ENCODE results near the gene IRF2BP1. TPM values are rescaled to one million over a fixed set of nuclear protein-coding genes. Genes with fewer than 3 reads are reported as not detected.

IRF2BP1 gene
- total RNA-seq, 2 experiments from 2014 or later: 16.9 to 17.6 TPM

GRCh38 chr19:45863335-45863839 lies 22.6 kb downstream of the IRF2BP1 start:
- CTCF ChIA-PET: interaction anchor here (0.5 to 3.0 kb wide), 17 partner anchors 17 to 533 kb away, joined by 3 to 30 read pairs (median 5); partner anchors contain the start of genes FBXO46, IRF2BP1, MYPOP and QPCTL
- no peak for DNase-seq
- peaks cover 29% of the 10 kb centered on the region for H3K27me3 Mint-ChIP-seq

DNA sequence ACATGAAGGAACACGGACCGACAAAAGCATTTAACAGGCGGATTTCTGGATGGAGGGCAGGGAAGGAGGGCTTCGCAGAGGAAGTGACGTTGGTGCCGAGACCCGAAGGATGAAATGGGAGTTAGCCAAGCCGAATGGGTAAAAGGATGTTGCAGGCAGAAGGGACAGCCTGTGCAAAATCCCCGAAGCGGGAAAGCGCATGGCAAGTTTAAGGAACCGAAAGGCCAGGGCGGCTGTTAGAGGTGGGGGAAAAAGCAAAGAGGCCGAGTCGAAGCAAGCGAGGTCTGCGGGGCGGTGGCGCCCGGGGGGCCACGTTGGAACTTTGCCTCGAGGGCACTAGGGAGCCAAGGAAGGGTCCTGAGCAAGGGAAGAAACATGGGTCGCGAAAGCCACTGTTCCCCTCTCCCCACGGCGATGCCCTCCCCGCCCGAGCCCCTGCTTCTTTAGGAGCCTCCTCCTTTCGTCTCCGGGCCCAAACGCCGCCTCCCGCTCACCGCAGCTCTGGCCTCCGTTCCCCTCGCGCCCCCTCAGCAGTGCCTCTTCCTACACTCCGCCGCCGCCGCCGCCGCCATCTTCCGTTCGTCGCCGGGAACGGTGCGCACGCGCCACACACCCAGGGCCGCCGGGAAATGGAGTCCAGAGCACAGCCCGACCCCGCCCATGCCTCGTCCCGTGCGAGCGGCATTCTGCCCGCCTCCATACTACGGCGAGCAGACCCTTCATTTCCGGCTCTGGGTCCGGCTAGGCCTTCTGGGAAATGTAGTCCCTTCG lies 23.2 kb downstream of the IRF2BP1 start, which contains the start of gene SYMPK:
TSS of gene SYMPK (minus strand) at position 584 of the 771 bp plus-strand sequence. CDS start 8,652 bp downstream, outside the sequence.
- POLR2A ChIA-PET: interaction anchor here (0.6 to 3.0 kb wide), 14 partner anchors 20 to 738 kb away, joined by 3 to 16 read pairs (median 4); partner anchors contain the start of genes CALM3, CCDC61, DMWD and FBXO46
- Mint-ChIP-seq H3K27me3 (peaks cover 29% of the 10 kb centered on the region), H3K9me3 (no peaks in the 10 kb centered on the region), H3K36me3 (ENCODE audit: low read depth) (peaks cover 20% of the 10 kb centered on the region), H3K4me3 (peak within 1 kb of the TSS; percentile 92), H3K4me1 (peaks cover 36% of the 10 kb centered on the region), H3K27ac (peak within 1 kb of the TSS; percentile 96)
- CTCF ChIA-PET: interaction anchor here (0.5 to 3.0 kb wide), 16 partner anchors 20 to 534 kb away, joined by 3 to 30 read pairs (median 5); partner anchors contain the start of genes FBXO46, IRF2BP1, MYPOP and QPCTL
- peak; percentile 99 for DNase-seq

More at GRCh38 chr19:45863335-45863839, 22.6 kb downstream of the IRF2BP1 start:
- H3K27ac Mint-ChIP-seq: peak overlapping the region; percentile 96
- peaks cover 32% of the 10 kb centered on the region for H3K4me1 Mint-ChIP-seq
- peaks cover 16% of the 10 kb centered on the region for H3K36me3 Mint-ChIP-seq (ENCODE audit: low read depth)
- H3K9me3 Mint-ChIP-seq: no peaks in the 10 kb centered on the region
- H3K4me3 Mint-ChIP-seq: peak overlapping the region; percentile 92
- POLR2A ChIA-PET: interaction anchor here (0.6 to 3.0 kb wide), 13 partner anchors 19 to 737 kb away, joined by 3 to 16 read pairs (median 4); partner anchors contain the start of genes CALM3, CCDC61, DMWD and FBXO46

GRCh38 chr19:45862271-45862563 lies 23.7 kb downstream of the IRF2BP1 start:
- POLR2A ChIA-PET: interaction anchor here (1.4 to 3.0 kb wide), 4 partner anchors 20 to 170 kb away, joined by 3 to 16 read pairs (median 4); partner anchors contain the start of genes QPCTL, RSPH6A and SNRPD2
- Mint-ChIP-seq H3K36me3 (ENCODE audit: low read depth) (peaks cover 20% of the 10 kb centered on the region), H3K4me3 (peak overlapping the region; percentile 92), H3K4me1 (peaks cover 36% of the 10 kb centered on the region), H3K27ac (peak overlapping the region; percentile 96), H3K9me3 (no peaks in the 10 kb centered on the region), H3K27me3 (peaks cover 29% of the 10 kb centered on the region)
- CTCF ChIA-PET: interaction anchor here (3.0 kb wide), 1 partner anchor 93 kb away, joined by 30 read pairs; the partner anchor contains the start of gene SIX5
- DNase-seq: no peak

DNA sequence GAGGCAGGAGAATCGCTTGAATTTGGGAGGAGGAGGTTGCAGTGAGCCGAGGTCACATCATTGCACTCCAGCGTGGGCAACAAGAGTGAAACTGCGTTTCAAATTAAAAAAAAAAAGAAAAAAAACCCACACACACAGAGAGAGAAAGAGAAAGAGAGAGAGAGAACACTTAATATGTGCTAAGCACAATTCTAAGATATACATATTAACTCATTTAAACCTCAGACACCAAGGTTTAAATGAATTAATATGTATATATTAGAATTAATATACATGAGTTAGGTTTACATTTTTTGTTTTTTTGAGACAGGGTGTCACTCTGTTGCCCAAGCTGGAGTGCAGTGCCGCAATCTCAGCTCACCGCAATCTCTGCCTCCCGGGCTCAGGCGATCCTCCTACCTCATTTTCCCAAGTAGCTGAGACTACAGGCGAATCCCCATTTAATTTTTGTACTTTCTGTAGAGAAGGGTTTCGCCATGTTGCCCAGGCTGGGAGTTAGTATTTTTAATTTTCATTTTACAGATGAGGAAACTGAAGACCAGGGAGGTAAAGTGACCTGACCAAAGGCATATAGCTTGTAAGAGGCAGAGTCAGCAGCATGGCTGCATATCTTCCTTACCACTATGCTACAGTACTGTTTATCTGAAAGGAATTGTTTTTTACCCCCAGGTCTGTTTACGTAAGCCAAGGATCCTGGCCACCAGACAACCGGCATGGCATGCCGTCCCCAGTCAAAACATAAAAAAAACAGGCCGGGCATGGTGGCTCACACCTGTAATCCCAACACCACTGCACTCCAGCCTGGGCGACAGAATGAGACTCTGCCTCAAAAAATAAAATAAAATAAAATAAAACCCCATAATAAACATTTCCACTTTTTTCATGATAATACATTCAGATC lies 25.3 kb downstream of the IRF2BP1 start:
- peaks cover 21% of the 10 kb centered on the region for H3K36me3 Mint-ChIP-seq (ENCODE audit: low read depth)
- peaks cover 36% of the 10 kb centered on the region for H3K4me1 Mint-ChIP-seq
- H3K27me3 Mint-ChIP-seq: peaks cover 22% of the 10 kb centered on the region
- ChIA-PET POLR2A (interaction anchor here (0.6 to 1.5 kb wide), 4 partner anchors 42 to 519 kb away, joined by 3 to 5 read pairs (median 3); partner anchors contain the start of genes RSPH6A and SIX5), CTCF (interaction anchor here (1.4 kb wide), 1 partner anchor 91 kb away, joined by 4 read pairs; the partner anchor contains the start of gene SIX5)
- peak overlapping the region; percentile 65 for H3K27ac Mint-ChIP-seq
- DNase-seq: no peak
- H3K4me3 Mint-ChIP-seq: peak overlapping the region; percentile 35
- H3K9me3 Mint-ChIP-seq: no peaks in the 10 kb centered on the region

GRCh38 chr19:45854167-45854778 lies 31.7 kb downstream of the IRF2BP1 start:
- peaks cover 55% of the 10 kb centered on the region for H3K36me3 Mint-ChIP-seq (ENCODE audit: low read depth)
- no peak overlapping the region for H3K27ac Mint-ChIP-seq
- no peak overlapping the region for H3K4me3 Mint-ChIP-seq
- H3K27me3 Mint-ChIP-seq: no peaks in the 10 kb centered on the region
- CTCF ChIA-PET: interaction anchor here (1.6 kb wide), 1 partner anchor 37 kb away, joined by 5 read pairs; no protein-coding TSS in a partner anchor
- peaks cover 4% of the 10 kb centered on the region for H3K4me1 Mint-ChIP-seq
- POLR2A ChIA-PET: no interaction called here
- H3K9me3 Mint-ChIP-seq: no peaks in the 10 kb centered on the region
- DNase-seq: no peak

- Mint-ChIP-seq H3K36me3 (ENCODE audit: low read depth) (peaks cover 57% of the 10 kb centered on the region), H3K27ac (no peak overlapping the region), H3K27me3 (no peaks in the 10 kb centered on the region), H3K9me3 (no peaks in the 10 kb centered on the region), H3K4me1 (no peaks in the 10 kb centered on the region), H3K4me3 (no peak overlapping the region)
- ChIA-PET CTCF (interaction anchor here (1.6 kb wide), 1 partner anchor 36 kb away, joined by 5 read pairs; no protein-coding TSS in a partner anchor), POLR2A (no interaction called here)
- DNase-seq: no peak
Measured at GRCh38 chr19:45852983-45853382, 33.0 kb downstream of the IRF2BP1 start.

GRCh38 chr19:45852145-45852750 lies 33.7 kb downstream of the IRF2BP1 start:
- DNase-seq: no peak
- Mint-ChIP-seq H3K9me3 (no peaks in the 10 kb centered on the region), H3K4me1 (no peaks in the 10 kb centered on the region), H3K27ac (no peak overlapping the region), H3K27me3 (no peaks in the 10 kb centered on the region), H3K4me3 (no peak overlapping the region), H3K36me3 (ENCODE audit: low read depth) (peaks cover 65% of the 10 kb centered on the region)
- CTCF ChIA-PET: interaction anchor here (1.6 kb wide), 1 partner anchor 35 kb away, joined by 5 read pairs; no protein-coding TSS in a partner anchor
- POLR2A ChIA-PET: no interaction called here

DNA sequence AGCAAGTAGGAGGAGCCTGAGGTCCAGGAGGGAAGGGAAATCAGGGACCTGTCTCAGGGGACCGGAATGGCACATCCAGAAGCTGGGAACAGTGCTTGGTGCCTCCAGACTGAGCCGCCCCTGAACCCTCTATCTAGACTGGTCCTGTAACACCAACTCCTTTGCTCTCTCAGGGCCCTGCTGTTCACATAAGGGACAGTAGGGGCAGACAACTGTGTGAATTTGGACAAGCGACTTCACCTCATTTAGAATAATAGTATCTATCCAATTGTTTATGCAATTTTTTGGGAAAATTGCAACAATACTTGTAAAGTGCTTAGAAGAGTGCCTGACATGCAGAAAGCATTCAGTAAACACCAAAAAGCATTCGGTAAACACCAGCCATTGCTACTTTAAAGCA lies 37.0 kb downstream of the IRF2BP1 start:
- no peak for DNase-seq
- Mint-ChIP-seq H3K27me3 (no peaks in the 10 kb centered on the region), H3K9me3 (no peaks in the 10 kb centered on the region), H3K36me3 (ENCODE audit: low read depth) (peaks cover 68% of the 10 kb centered on the region), H3K4me1 (no peaks in the 10 kb centered on the region), H3K4me3 (no peak overlapping the region), H3K27ac (no peak overlapping the region)
- CTCF ChIA-PET: interaction anchor here (1.3 kb wide), 1 partner anchor 32 kb away, joined by 3 read pairs; no protein-coding TSS in a partner anchor
- POLR2A ChIA-PET: no interaction called here

GRCh38 chr19:45847663-45848062 lies 38.3 kb downstream of the IRF2BP1 start:
- Mint-ChIP-seq H3K9me3 (no peaks in the 10 kb centered on the region), H3K27me3 (no peaks in the 10 kb centered on the region), H3K27ac (no peak overlapping the region), H3K4me1 (no peaks in the 10 kb centered on the region), H3K4me3 (no peak overlapping the region), H3K36me3 (ENCODE audit: low read depth) (peaks cover 70% of the 10 kb centered on the region)
- ChIA-PET CTCF (interaction anchor here (1.9 kb wide), 1 partner anchor 31 kb away, joined by 5 read pairs; no protein-coding TSS in a partner anchor), POLR2A (no interaction called here)
- no peak for DNase-seq

- H3K27me3 Mint-ChIP-seq: no peaks in the 10 kb centered on the region
- no peak for DNase-seq
- no peaks in the 10 kb centered on the region for H3K9me3 Mint-ChIP-seq
- ChIA-PET CTCF (interaction anchor here (0.6 to 2.0 kb wide), 2 partner anchors 25 to 73 kb away, joined by 3 to 7 read pairs; partner anchors contain the start of gene SIX5), POLR2A (interaction anchor here (0.7 to 1.3 kb wide), 2 partner anchors 16 to 21 kb away, joined by 3 read pairs; partner anchors contain the start of gene SYMPK)
- no peak overlapping the region for H3K27ac Mint-ChIP-seq
- no peak overlapping the region for H3K4me3 Mint-ChIP-seq
- H3K4me1 Mint-ChIP-seq: no peaks in the 10 kb centered on the region
- peaks cover 80% of the 10 kb centered on the region for H3K36me3 Mint-ChIP-seq (ENCODE audit: low read depth)
Measured at GRCh38 chr19:45842198-45842597, 43.7 kb downstream of the IRF2BP1 start.

- Mint-ChIP-seq H3K4me1 (peaks cover 3% of the 10 kb centered on the region), H3K4me3 (no peak overlapping the region), H3K27ac (no peak overlapping the region), H3K27me3 (no peaks in the 10 kb centered on the region), H3K9me3 (no peaks in the 10 kb centered on the region), H3K36me3 (ENCODE audit: low read depth) (peaks cover 65% of the 10 kb centered on the region)
- no peak for DNase-seq
- CTCF ChIA-PET: interaction anchor here (0.9 to 1.7 kb wide), 2 partner anchors 18 to 36 kb away, joined by 5 to 8 read pairs; no protein-coding TSS in a partner anchor
- POLR2A ChIA-PET: interaction anchor here (1.0 kb wide), 1 partner anchor 65 kb away, joined by 3 read pairs; the partner anchor contains the start of gene SIX5
Measured at GRCh38 chr19:45834970-45835369, 51.0 kb downstream of the IRF2BP1 start.
